Measurements from ENCODE around the gene FRG2C. TPM values are rescaled to one million over a fixed set of nuclear protein-coding genes. Genes with fewer than 3 reads are reported as not detected.

Gene FRG2C
- total and polyA plus RNA-seq, 10 donors = not detected

DNA sequence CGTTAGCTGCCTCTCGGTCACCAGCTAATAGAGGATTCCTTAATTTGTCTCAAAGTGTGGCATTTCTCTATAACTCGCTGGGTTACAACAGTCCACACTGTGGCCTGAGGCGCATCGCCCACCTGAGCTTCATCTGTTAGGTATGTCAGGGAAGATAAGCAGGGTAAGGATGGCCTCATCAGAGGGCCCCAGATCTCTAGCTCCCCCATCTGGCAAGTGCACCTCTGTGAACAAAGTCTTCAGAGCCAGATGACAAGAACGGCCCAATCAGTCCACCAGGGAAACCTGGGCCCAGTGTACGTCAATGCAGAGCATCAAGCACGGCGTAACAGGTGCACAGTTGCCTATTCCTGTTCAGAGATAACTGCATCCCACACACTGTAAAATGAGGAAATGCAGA is 23.2 kb downstream of the FRG2C start:
- DNase-seq = no peak
- no peaks in the 10 kb centered on the region for H3K27me3 ChIP-seq (replicated peaks in 1 of 7)
- H3K4me3 ChIP-seq = no peak overlapping the region
- H3K27ac ChIP-seq = no peak overlapping the region
- H3K9me3 ChIP-seq = peaks cover 0 to 73% (median 44%) of the 10 kb centered on the region in 8 donors
- no peaks in the 10 kb centered on the region for H3K4me1 ChIP-seq
- intact Hi-C loops (cut with DNase I; ENCODE audit: low total_unique reads) = no loop called here
- no peaks in the 10 kb centered on the region for H3K36me3 ChIP-seq
- 83 to 94% (median 89%) methylated on average over 9 of the region's 9 CpGs for WGBS, 5 donors
- TF ChIP-seq CTCF (IDR thresholded peaks at IDR 0.05 in 8 of 11, conservative IDR thresholded peaks at IDR 0.05 in 3 of 11) (no peak), POLR2AphosphoS5 (IDR thresholded peaks at IDR 0.05) (no peak), POLR2A (IDR thresholded peaks at IDR 0.05) (no peak)

GRCh38 chr3:75692061-75692460 is 27.9 kb downstream of the FRG2C start:
- Histone ChIP-seq H3K4me1 (no peaks in the 10 kb centered on the region), H3K27me3 (replicated peaks in 1 of 7) (no peaks in the 10 kb centered on the region), H3K36me3 (no peaks in the 10 kb centered on the region), H3K9me3 (peaks cover 0 to 88% (median 49%) of the 10 kb centered on the region in 8 donors), H3K27ac (no peak overlapping the region), H3K4me3 (no peak overlapping the region)
- DNase-seq = no peak
- WGBS, 5 donors = 23 to 82% (median 59%) methylated on average over 2 of the region's 2 CpGs
- TF ChIP-seq CTCF (IDR thresholded peaks at IDR 0.05 in 8 of 11, conservative IDR thresholded peaks at IDR 0.05 in 3 of 11) (no peak), POLR2A (IDR thresholded peaks at IDR 0.05) (no peak), POLR2AphosphoS5 (IDR thresholded peaks at IDR 0.05) (no peak)
- intact Hi-C loops (cut with DNase I; ENCODE audit: low total_unique reads) = no loop called here

Small RNA genes lying within 50 kb of the gene (microRNA-seq; reads per million reads assigned to microRNA genes)
- gene MIR1324 = 0 reads per million in 3 donors

Small RNA genes lying within 50 kb of the gene (small RNA-seq; reads per million reads assigned to genes)
- 0 reads per million in 4 donors for gene AC108724.2

Other genes starting within 250 kb of the FRG2C start
- 10 to 100 TPM; 14.1 to 19.4 (median 16.8) TPM for gene ZNF717, start 121.2 kb downstream of the FRG2C start, total RNA-seq
- gene ZNF717, start 121.2 kb downstream of the FRG2C start, polyA plus RNA-seq = 1 to 10 TPM; 6.4 to 9.1 (median 7.6) TPM